Measurements from ENCODE around the gene HAP1. TPM values are rescaled to one million over a fixed set of nuclear protein-coding genes. Genes with fewer than 3 reads are reported as not detected.

HAP1 gene
- total and polyA plus RNA-seq, 4 donors: under 0.01 to 0.05 (median 0.03) TPM

- H3K9ac ChIP-seq (ENCODE audit: low read depth in 1 of 2, low read length in 2 of 2): no peak overlapping the region
- TF ChIP-seq REST (IDR thresholded peaks at IDR 0.05) (no peak), FOXA2 (IDR thresholded peaks at IDR 0.05) (no peak), SP1 (IDR thresholded peaks at IDR 0.05) (no peak), YY1 (IDR thresholded peaks at IDR 0.05) (no peak), JUND (IDR thresholded peaks at IDR 0.05) (no peak), ATF3 (IDR thresholded peaks at IDR 0.05) (no peak), ZBTB33 (IDR thresholded peaks at IDR 0.05) (no peak), MAX (IDR thresholded peaks at IDR 0.05) (no peak), HNF4G (IDR thresholded peaks at IDR 0.05) (no peak), NR2F2 (IDR thresholded peaks at IDR 0.05) (no peak), GABPA (IDR thresholded peaks at IDR 0.05 in 1 of 2, conservative IDR thresholded peaks at IDR 0.05 in 1 of 2) (no peak), RXRA (IDR thresholded peaks at IDR 0.05) (no peak), FOXA1 (IDR thresholded peaks at IDR 0.05) (no peak), EGR1 (IDR thresholded peaks at IDR 0.05; ENCODE audit: low read depth in 2 of 2) (no peak), RAD21 (IDR thresholded peaks at IDR 0.05) (no peak), HNF4A (conservative IDR thresholded peaks at IDR 0.05) (no peak)
- H3K9me3 ChIP-seq (ENCODE audit: control insufficient read depth in 4 of 4, low read length in 3 of 4): no peaks in the 10 kb centered on the region
- peaks cover 0 to 5% (median 0%) of the 10 kb centered on the region in 4 donors for H3K27me3 ChIP-seq (ENCODE audit: control insufficient read depth in 4 of 4, insufficient read depth in 4 of 4, low read length in 3 of 4)
- H3K36me3 ChIP-seq (ENCODE audit: control insufficient read depth in 4 of 4, insufficient read depth in 3 of 4, low read depth in 1 of 4, low read length in 3 of 4): no peaks in the 10 kb centered on the region
- WGBS: 35% methylated on average over 5 of the region's 5 CpGs
- H3K4me3 ChIP-seq (ENCODE audit: low read depth in 1 of 3, low read length in 3 of 3): no peak overlapping the region
- DNase-seq (ENCODE audit: low spot score): no peak
- H3K4me1 ChIP-seq (ENCODE audit: control insufficient read depth in 4 of 4, insufficient read depth in 4 of 4, low read length in 3 of 4): peaks cover 4 to 16% (median 9%) of the 10 kb centered on the region in 4 donors
- H3K27ac ChIP-seq (ENCODE audit: low read depth in 1 of 2, low read length in 2 of 2): no peak overlapping the region
Measured at GRCh38 chr17:41737680-41738023, 3.2 kb upstream of the HAP1 start.

- H3K9ac ChIP-seq (ENCODE audit: low read depth in 1 of 2, low read length in 2 of 2): no peak overlapping the region
- peaks cover 0 to 5% (median 0%) of the 10 kb centered on the region in 4 donors for H3K27me3 ChIP-seq (ENCODE audit: control insufficient read depth in 4 of 4, insufficient read depth in 4 of 4, low read length in 3 of 4)
- peaks cover 4 to 16% (median 9%) of the 10 kb centered on the region in 4 donors for H3K4me1 ChIP-seq (ENCODE audit: control insufficient read depth in 4 of 4, insufficient read depth in 4 of 4, low read length in 3 of 4)
- H3K36me3 ChIP-seq (ENCODE audit: control insufficient read depth in 4 of 4, insufficient read depth in 3 of 4, low read depth in 1 of 4, low read length in 3 of 4): no peaks in the 10 kb centered on the region
- H3K9me3 ChIP-seq (ENCODE audit: control insufficient read depth in 4 of 4, low read length in 3 of 4): no peaks in the 10 kb centered on the region
- 68% methylated on average over 17 of the region's 17 CpGs for WGBS
- H3K27ac ChIP-seq (ENCODE audit: low read depth in 1 of 2, low read length in 2 of 2): no peak overlapping the region
- DNase-seq (ENCODE audit: low spot score): no peak
- TF ChIP-seq REST (IDR thresholded peaks at IDR 0.05) (no peak), RXRA (IDR thresholded peaks at IDR 0.05) (no peak), FOXA2 (IDR thresholded peaks at IDR 0.05) (no peak), EGR1 (IDR thresholded peaks at IDR 0.05; ENCODE audit: low read depth in 2 of 2) (no peak), NR2F2 (IDR thresholded peaks at IDR 0.05) (no peak), GABPA (IDR thresholded peaks at IDR 0.05 in 1 of 2, conservative IDR thresholded peaks at IDR 0.05 in 1 of 2) (no peak)
- H3K4me3 ChIP-seq (ENCODE audit: low read depth in 1 of 3, low read length in 3 of 3): no peak overlapping the region
Measured at GRCh38 chr17:41736983-41737679, 2.7 kb upstream of the HAP1 start.

Data from liver (tissue), 9 donors.